KMS-11 (cell line): ENCODE measurements around the gene PODNL1.

Source experiments
- H2AFZ ChIP-seq: fragments of 200-600 bp; sonication (generic); 2 replicates; pipeline ENCODE4 v1.6.1; 2016; ENCODE audit warnings: antibody characterized with exemption, mixed run types, low read depth
- H3K27ac ChIP-seq: fragments of 200-600 bp; sonication (generic); 2 replicates; pipeline ENCODE4 v1.6.1; 2016; ENCODE audit warnings: mild to moderate bottlenecking, mixed run types
- H3K27me3 ChIP-seq: fragments of 200-600 bp; sonication (generic); 2 replicates; pipeline ENCODE4 v1.6.1; 2017; ENCODE audit warnings: mild to moderate bottlenecking, low read depth, mixed run types, moderate library complexity; ENCODE audit not compliant: insufficient read depth
- H3K36me3 ChIP-seq: fragments of 200-600 bp; sonication (generic); 2 replicates; pipeline ENCODE4 v1.6.1; 2017; ENCODE audit warnings: mild to moderate bottlenecking, mixed run types; ENCODE audit not compliant: insufficient read depth
- H3K4me1 ChIP-seq: fragments of 200-600 bp; sonication (generic); 2 replicates; pipeline ENCODE4 v1.6.1; 2016; ENCODE audit warnings: mild to moderate bottlenecking, low read depth, mixed run types; ENCODE audit not compliant: poor library complexity, severe bottlenecking
- H3K4me2 ChIP-seq: fragments of 200-600 bp; sonication (generic); 2 replicates; pipeline ENCODE4 v1.7.0; 2016; ENCODE audit warnings: mild to moderate bottlenecking, mixed run types
- H3K4me3 ChIP-seq: fragments of 200-600 bp; sonication (generic); IDR thresholded peaks from 2 replicates; pipeline ENCODE4 v1.6.1; 2017; ENCODE audit warnings: low read depth, low read length, mixed read lengths; ENCODE audit not compliant: insufficient read depth
- H3K79me2 ChIP-seq: fragments of 200-600 bp; sonication (generic); 2 replicates; pipeline ENCODE4 v1.6.1; 2016; ENCODE audit warnings: low read depth, mixed run types; ENCODE audit not compliant: insufficient read depth
- H3K9ac ChIP-seq: fragments of 200-600 bp; sonication (generic); 2 replicates; pipeline ENCODE4 v1.6.1; 2016; ENCODE audit warnings: mild to moderate bottlenecking, mixed run types
- H4K20me1 ChIP-seq: fragments of 200-600 bp; sonication (generic); 2 replicates; pipeline ENCODE4 v1.6.1; 2016; ENCODE audit warnings: mild to moderate bottlenecking, mixed run types; ENCODE audit not compliant: insufficient read depth
- CTCF ChIP-seq: fragments of 200-600 bp; sonication (generic); conservative IDR thresholded peaks from 2 replicates; pipeline ENCODE4 v1.6.1; 2017; ENCODE audit warnings: low read depth, mild to moderate bottlenecking, antibody characterized with exemption, low read length, moderate library complexity, mixed read lengths

Gene PODNL1

DNA sequence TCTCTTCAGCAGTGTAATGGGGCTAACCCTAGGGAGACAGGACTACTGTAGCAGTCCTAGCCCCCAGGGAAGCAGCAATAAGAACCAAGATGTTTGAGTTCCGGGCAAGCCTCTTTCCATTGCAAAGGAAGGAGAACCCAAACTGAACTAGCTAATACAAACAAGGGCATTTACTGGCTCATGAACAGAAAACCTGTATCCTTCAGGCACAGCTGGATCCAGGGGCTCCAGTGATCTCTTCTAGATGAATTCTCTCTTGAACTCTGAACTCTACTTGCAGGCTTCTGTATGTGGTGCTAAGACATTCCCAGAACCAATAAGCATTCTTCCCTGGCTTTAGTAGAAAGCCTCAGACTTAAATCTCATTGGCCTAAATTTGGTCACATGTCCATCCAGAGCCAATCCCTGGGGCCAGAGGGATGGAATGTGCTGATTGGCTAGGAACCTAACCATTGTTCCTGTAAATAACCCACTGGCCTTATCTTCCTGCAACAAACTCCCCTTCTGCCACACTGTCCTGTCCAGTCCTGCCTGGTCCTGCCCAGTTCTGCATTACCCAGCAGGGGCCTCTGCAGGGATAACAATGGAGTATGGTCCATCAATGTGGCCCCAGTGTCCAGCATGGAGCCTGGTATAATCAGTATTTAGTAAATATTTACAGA is 3.9 kb upstream of the PODNL1 start:
- Histone ChIP-seq H3K27me3 (no peaks in the 10 kb centered on the region; the same call in 1 of the 2 replicates), H4K20me1 (no peaks in the 10 kb centered on the region), H3K4me2 (no peak overlapping the region), H3K27ac (no peak overlapping the region), H2AFZ (no peak overlapping the region), H3K9ac (no peak overlapping the region), H3K79me2 (no peaks in the 10 kb centered on the region), H3K4me3 (no peak overlapping the region), H3K36me3 (no peaks in the 10 kb centered on the region), H3K4me1 (no peaks in the 10 kb centered on the region)
- no peak for TF ChIP-seq CTCF

GRCh38 chr19:13937479-13938300 is 527 bp downstream of the PODNL1 start:
- Histone ChIP-seq H3K36me3 (no peaks in the 10 kb centered on the region), H3K9ac (no peak overlapping the region), H3K4me3 (no peak overlapping the region), H3K4me1 (no peaks in the 10 kb centered on the region), H2AFZ (no peak overlapping the region), H3K4me2 (no peak overlapping the region), H3K79me2 (no peaks in the 10 kb centered on the region), H4K20me1 (no peaks in the 10 kb centered on the region), H3K27ac (no peak overlapping the region), H3K27me3 (no peaks in the 10 kb centered on the region; the same call in 1 of the 2 replicates)
- TF ChIP-seq CTCF: no peak

DNA sequence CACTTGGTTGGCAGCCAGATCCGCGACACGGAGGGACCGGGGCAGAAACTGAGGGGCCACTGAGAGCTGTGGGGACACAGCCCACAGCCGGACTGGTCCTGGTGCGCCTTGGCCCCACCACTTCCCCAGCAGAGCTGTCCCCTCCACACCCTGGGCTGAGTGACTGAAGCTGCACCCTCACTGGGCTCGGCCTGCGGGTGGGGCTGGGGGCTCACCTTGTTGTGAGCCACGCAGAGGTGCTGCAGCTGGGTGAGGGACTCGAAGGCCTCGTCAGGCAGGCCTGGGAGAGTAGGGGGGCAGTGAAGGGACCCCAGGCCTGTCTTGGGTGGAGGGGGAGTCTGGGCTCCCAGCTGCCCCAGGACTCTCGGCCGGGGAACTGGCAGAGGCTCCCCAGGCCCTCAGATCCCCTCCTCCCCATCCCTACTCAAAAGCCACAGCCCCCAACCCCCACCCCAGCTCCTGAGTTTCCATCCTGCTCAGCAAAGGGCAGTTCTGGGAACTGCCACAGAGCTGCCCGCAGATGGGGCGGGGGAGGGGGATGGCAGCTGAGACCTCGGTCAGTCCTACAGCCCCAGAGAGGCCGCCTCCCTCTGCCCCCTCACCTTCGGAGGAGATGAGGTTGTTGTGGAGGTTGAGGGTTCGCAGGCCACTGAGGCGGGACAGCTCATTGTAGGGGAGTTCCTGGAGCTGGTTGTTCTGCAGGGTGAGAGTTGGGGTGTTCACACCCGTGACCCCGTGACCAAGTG is 2.3 kb downstream of the PODNL1 start:
- Histone ChIP-seq H3K27me3 (no peaks in the 10 kb centered on the region; the same call in 1 of the 2 replicates), H3K36me3 (no peaks in the 10 kb centered on the region), H3K9ac (no peak overlapping the region), H3K27ac (no peak overlapping the region), H3K4me2 (no peak overlapping the region), H3K79me2 (no peaks in the 10 kb centered on the region), H4K20me1 (no peaks in the 10 kb centered on the region), H3K4me1 (no peaks in the 10 kb centered on the region), H2AFZ (no peak overlapping the region), H3K4me3 (no peak overlapping the region)
- TF ChIP-seq CTCF: no peak

GRCh38 chr19:13934785-13935109 is 3.5 kb downstream of the PODNL1 start:
- no peak overlapping the region for H3K4me3 ChIP-seq
- no peaks in the 10 kb centered on the region for H3K4me1 ChIP-seq
- H3K36me3 ChIP-seq: no peaks in the 10 kb centered on the region
- no peaks in the 10 kb centered on the region; the same call in 1 of the 2 replicates for H3K27me3 ChIP-seq
- H3K9ac ChIP-seq: no peak overlapping the region
- no peak for TF ChIP-seq CTCF
- H4K20me1 ChIP-seq: no peaks in the 10 kb centered on the region
- no peak overlapping the region for H2AFZ ChIP-seq
- H3K4me2 ChIP-seq: no peak overlapping the region
- no peak overlapping the region for H3K27ac ChIP-seq
- no peaks in the 10 kb centered on the region for H3K79me2 ChIP-seq
